ENCODE results near the gene HSD17B2. TPM values are rescaled to one million over a fixed set of nuclear protein-coding genes. Genes with fewer than 3 reads are reported as not detected.

The HSD17B2 gene
- total and polyA plus RNA-seq, 2 of the 4 experiments (the other 2 are of a cell fraction) = 0.12 to 0.18 TPM

- DNase-seq (no peak), ATAC-seq (ENCODE audit: low read depth) (no peak)
- Histone ChIP-seq H3K36me3 (ENCODE audit: control insufficient read depth, insufficient read depth, low read length) (peaks cover 18% of the 10 kb centered on the region), H4K20me1 (ENCODE audit: insufficient read depth, low read length) (no peaks in the 10 kb centered on the region), H3K27me3 (ENCODE audit: control insufficient read depth, insufficient read depth, low read length) (no peaks in the 10 kb centered on the region), H3K18ac (ENCODE audit: low read depth, low read length) (no peak overlapping the region; the same call in 1 of the 2 replicates), H3K9me3 (ENCODE audit: control insufficient read depth, insufficient read depth, low read length) (no peaks in the 10 kb centered on the region), H2AK9ac (replicated peaks; ENCODE audit: low read depth, low read length, poor library complexity) (no peak overlapping the region), H3K23ac (ENCODE audit: low read depth, low read length) (no peak overlapping the region), H2AFZ (replicated peaks; ENCODE audit: low read length, poor library complexity) (no peak overlapping the region), H3K27ac (ENCODE audit: insufficient read depth, low read length) (no peak overlapping the region), H4K91ac (ENCODE audit: insufficient read depth, low read depth, low read length) (no peak overlapping the region), H2BK15ac (ENCODE audit: low read depth, low read length) (no peak overlapping the region), H2BK5ac (ENCODE audit: low read depth, low read length, poor library complexity, severe bottlenecking) (no peak overlapping the region), H3K4me3 (ENCODE audit: insufficient read depth, low read depth, low read length) (no peak overlapping the region), H2AK5ac (ENCODE audit: low read depth, low read length) (no peak overlapping the region), H2BK120ac (ENCODE audit: low read depth, low read length) (no peak overlapping the region), H3K9me1 (ENCODE audit: insufficient read depth, low read length) (no peaks in the 10 kb centered on the region), H4K5ac (ENCODE audit: low read depth, low read length) (no peak overlapping the region; the same call in 1 of the 2 replicates), H3K79me1 (ENCODE audit: low read depth in 1 of 2, low read length in 2 of 2) (no peaks in the 10 kb centered on the region), H3K4me2 (ENCODE audit: low read depth, low read length) (no peak overlapping the region), H3K4me1 (ENCODE audit: control insufficient read depth, insufficient read depth, low read length) (peaks cover 1% of the 10 kb centered on the region; the same call in 1 of the 2 replicates), H3K14ac (replicated peaks; ENCODE audit: low read depth, low read length) (no peak overlapping the region), H4K8ac (ENCODE audit: low read depth in 2 of 2, low read length in 2 of 2) (no peak overlapping the region), H3K4ac (ENCODE audit: low read depth, low read length) (no peak overlapping the region), H2BK20ac (ENCODE audit: low read depth, low read length) (no peak overlapping the region), H3K56ac (ENCODE audit: extremely low read depth, insufficient read depth, low read length) (no peak overlapping the region), H3K9ac (ENCODE audit: low read depth, low read length) (no peak overlapping the region)
- ChIA-PET CTCF (no interaction called here), POLR2A (ENCODE audit: unreplicated experiment) (interaction anchor here (1.2 kb wide), 1 partner anchor 55 kb away, joined by 3 read pairs; no protein-coding TSS in a partner anchor)
- in situ Hi-C loops (cut with MboI; ENCODE audit: low sequenced_read_pairs) = no loop called here
- dilution Hi-C loops (cut with HindIII; ENCODE audit: low sequenced_read_pairs, unreplicated experiment) = no loop called here
- intact Hi-C loops (cut with micrococcal nuclease) = no loop called here
- no TSS peak for BruUV-seq (replicated peaks)
- 75% methylated on average over 4 of the region's 9 CpGs; no CpG with 5 or more reads in 1 of the 2 experiments for WGBS, 2 experiments (ENCODE audit: extremely low coverage in 2 of 2, insufficient read length in 1 of 2)
- no peak for TF ChIP-seq CTCF (conservative IDR thresholded peaks at IDR 0.05; ENCODE audit: low read depth, low read length)
- no peak for TF ChIP-seq MAFK (IDR thresholded peaks at IDR 0.05; ENCODE audit: low read depth, low read length)
- no peak for TF ChIP-seq ELK1 (IDR thresholded peaks at IDR 0.05; ENCODE audit: borderline replicate concordance, low read depth, low read length)
- TF ChIP-seq BHLHE40 (IDR thresholded peaks at IDR 0.05; ENCODE audit: low read depth, low read length) = no peak
- no peak for TF ChIP-seq CHD1 (IDR thresholded peaks at IDR 0.05; ENCODE audit: low read depth, low read length)
- TF ChIP-seq FOS (IDR thresholded peaks at IDR 0.05; ENCODE audit: low read depth, low read length) = no peak
- TF ChIP-seq POLR2A (IDR thresholded peaks at IDR 0.05; ENCODE audit: low read depth, low read length) = no peak
- no peak for TF ChIP-seq NFE2L2 (IDR thresholded peaks at IDR 0.05; ENCODE audit: low read depth, low read length)
- no peak for TF ChIP-seq RAD21 (IDR thresholded peaks at IDR 0.05; ENCODE audit: low read length)
- TF ChIP-seq RCOR1 (IDR thresholded peaks at IDR 0.05; ENCODE audit: insufficient replicate concordance, low read length) = no peak
- TF ChIP-seq MAZ (IDR thresholded peaks at IDR 0.05; ENCODE audit: borderline replicate concordance, low read depth, low read length) = no peak
- TF ChIP-seq CEBPB (IDR thresholded peaks at IDR 0.05; ENCODE audit: low read depth, low read length) = no peak
- no peak for TF ChIP-seq MXI1 (IDR thresholded peaks at IDR 0.05; ENCODE audit: borderline replicate concordance, low read depth, low read length)
- no peak for TF ChIP-seq SMC3 (IDR thresholded peaks at IDR 0.05; ENCODE audit: low read depth, low read length)
- TF ChIP-seq RFX5 (IDR thresholded peaks at IDR 0.05; ENCODE audit: low read depth, low read length) = no peak
Observed at GRCh38 chr16:82136956-82137821, 102.1 kb downstream of the HSD17B2 start.

Data from IMR-90 (cell line).